ENCODE measurements around the gene TAF5. TPM values are rescaled to one million over a fixed set of nuclear protein-coding genes. Genes with fewer than 3 reads are reported as not detected.

Gene TAF5
- total and polyA plus RNA-seq, 2 of the 4 experiments (the other 2 are of a cell fraction): 1.9 to 3.6 TPM

DNA sequence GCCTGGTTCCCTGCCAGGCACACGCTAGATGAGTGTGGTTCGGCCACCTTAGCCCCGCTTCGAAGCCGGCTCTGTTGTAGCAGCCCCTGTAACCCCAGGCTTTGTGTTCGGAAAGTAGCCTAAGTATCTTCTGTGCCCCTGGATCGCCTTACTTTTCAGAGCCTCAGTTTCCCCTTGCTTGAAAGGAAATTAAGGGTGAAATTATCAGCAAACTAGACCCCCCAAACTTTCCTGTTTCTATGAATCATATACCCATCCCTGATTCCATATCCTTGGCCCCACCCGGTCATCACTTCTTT lies 29.0 kb downstream of the TAF5 start:
- peaks cover 29 to 49% of the 10 kb centered on the region in 2 experiments for H3K79me1 ChIP-seq (ENCODE audit: low read depth in 1 of 2, low read length in 2 of 2)
- in situ Hi-C loops (cut with MboI; ENCODE audit: low sequenced_read_pairs): no loop called here
- peak overlapping the region; percentile 83 for H2AK5ac ChIP-seq (ENCODE audit: low read depth, low read length)
- no peak overlapping the region for H2BK120ac ChIP-seq (ENCODE audit: low read depth, low read length)
- dilution Hi-C loops (cut with HindIII; ENCODE audit: low sequenced_read_pairs, unreplicated experiment): no loop called here
- H3K4me2 ChIP-seq (ENCODE audit: low read depth, low read length): peak overlapping the region; percentile 84
- no peak overlapping the region for H2BK20ac ChIP-seq (ENCODE audit: low read depth, low read length)
- DNase-seq: no peak
- WGBS, 2 experiments (ENCODE audit: extremely low coverage in 2 of 2, insufficient read length in 1 of 2): no CpG with 5 or more reads among the region's 8 CpGs
- H4K91ac ChIP-seq (ENCODE audit: insufficient read depth, low read depth, low read length): peak overlapping the region; percentile 47
- H3K27me3 ChIP-seq (ENCODE audit: control insufficient read depth, insufficient read depth, low read length): no peaks in the 10 kb centered on the region
- intact Hi-C loops (cut with micrococcal nuclease): loop anchor here (1.0 kb wide), 1 partner anchor 45 kb away; the partner anchor contains the start of gene PCGF6
- H3K36me3 ChIP-seq (ENCODE audit: control insufficient read depth, insufficient read depth, low read length): peaks cover 20% of the 10 kb centered on the region
- peak; percentile 5; the same call in 1 of the 2 replicates for ATAC-seq (ENCODE audit: low read depth)
- TSS peak; percentile 80 for BruUV-seq (replicated peaks)
- H2AK9ac ChIP-seq (replicated peaks; ENCODE audit: low read depth, low read length, poor library complexity): peak overlapping the region; percentile 92
- POLR2A ChIA-PET (ENCODE audit: unreplicated experiment): no interaction called here
- H3K14ac ChIP-seq (replicated peaks; ENCODE audit: low read depth, low read length): peak overlapping the region; percentile 85
- H4K20me1 ChIP-seq (ENCODE audit: insufficient read depth, low read length): peaks cover 5% of the 10 kb centered on the region; the same call in 1 of the 2 replicates
- peak overlapping the region; percentile 84 for H4K5ac ChIP-seq (ENCODE audit: low read depth, low read length)
- H3K27ac ChIP-seq (ENCODE audit: insufficient read depth, low read length): peak overlapping the region; percentile 82
- peak overlapping the region; percentile 37 for H3K56ac ChIP-seq (ENCODE audit: extremely low read depth, insufficient read depth, low read length)
- H3K9me1 ChIP-seq (ENCODE audit: insufficient read depth, low read length): peaks cover 2% of the 10 kb centered on the region; the same call in 1 of the 2 replicates
- peak overlapping the region; percentile 92 for H3K9ac ChIP-seq (ENCODE audit: low read depth, low read length)
- TF ChIP-seq MAZ (IDR thresholded peaks at IDR 0.05; ENCODE audit: borderline replicate concordance, low read depth, low read length) (no peak), BHLHE40 (IDR thresholded peaks at IDR 0.05; ENCODE audit: low read depth, low read length) (no peak), USF2 (IDR thresholded peaks at IDR 0.05; ENCODE audit: low read depth, low read length) (no peak), RAD21 (IDR thresholded peaks at IDR 0.05; ENCODE audit: low read length) (no peak), MXI1 (IDR thresholded peaks at IDR 0.05; ENCODE audit: borderline replicate concordance, low read depth, low read length) (no peak), CEBPB (IDR thresholded peaks at IDR 0.05; ENCODE audit: low read depth, low read length) (no peak), NFE2L2 (IDR thresholded peaks at IDR 0.05; ENCODE audit: low read depth, low read length) (no peak), POLR2A (IDR thresholded peaks at IDR 0.05; ENCODE audit: low read depth, low read length) (no peak), RCOR1 (IDR thresholded peaks at IDR 0.05; ENCODE audit: insufficient replicate concordance, low read length) (no peak), MAFK (IDR thresholded peaks at IDR 0.05; ENCODE audit: low read depth, low read length) (no peak)
- TF ChIP-seq, protein P1, sequence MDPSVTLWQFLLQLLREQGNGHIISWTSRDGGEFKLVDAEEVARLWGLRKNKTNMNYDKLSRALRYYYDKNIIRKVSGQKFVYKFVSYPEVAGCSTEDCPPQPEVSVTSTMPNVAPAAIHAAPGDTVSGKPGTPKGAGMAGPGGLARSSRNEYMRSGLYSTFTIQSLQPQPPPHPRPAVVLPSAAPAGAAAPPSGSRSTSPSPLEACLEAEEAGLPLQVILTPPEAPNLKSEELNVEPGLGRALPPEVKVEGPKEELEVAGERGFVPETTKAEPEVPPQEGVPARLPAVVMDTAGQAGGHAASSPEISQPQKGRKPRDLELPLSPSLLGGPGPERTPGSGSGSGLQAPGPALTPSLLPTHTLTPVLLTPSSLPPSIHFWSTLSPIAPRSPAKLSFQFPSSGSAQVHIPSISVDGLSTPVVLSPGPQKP (IDR thresholded peaks at IDR 0.05; ENCODE audit: borderline replicate concordance, low read depth, low read length): no peak
- peak overlapping the region; percentile 95 for H3K4me3 ChIP-seq (ENCODE audit: insufficient read depth, low read depth, low read length)
- peak overlapping the region; percentile 93 for H2AFZ ChIP-seq (replicated peaks; ENCODE audit: low read length, poor library complexity)
- H4K8ac ChIP-seq (ENCODE audit: low read depth in 2 of 2, low read length in 2 of 2): peak overlapping the region; percentile 49 to 95
- CTCF ChIA-PET: no interaction called here
- no peak overlapping the region for H3K18ac ChIP-seq (ENCODE audit: low read depth, low read length)
- H3K4ac ChIP-seq (ENCODE audit: low read depth, low read length): peak overlapping the region; percentile 85
- H2BK15ac ChIP-seq (ENCODE audit: low read depth, low read length): no peak overlapping the region; the same call in 2 of the 3 replicates
- H2BK5ac ChIP-seq (ENCODE audit: low read depth, low read length, poor library complexity, severe bottlenecking): peak overlapping the region; percentile 49
- H3K9me3 ChIP-seq (ENCODE audit: control insufficient read depth, insufficient read depth, low read length): no peaks in the 10 kb centered on the region
- peaks cover 8% of the 10 kb centered on the region for H3K4me1 ChIP-seq (ENCODE audit: control insufficient read depth, insufficient read depth, low read length)
- H3K23ac ChIP-seq (ENCODE audit: low read depth, low read length): peak overlapping the region; percentile 94

Measured in IMR-90 (cell line).